ENCODE results near the gene ABCF1. TPM values are rescaled to one million over a fixed set of nuclear protein-coding genes. Genes with fewer than 3 reads are reported as not detected.

The ABCF1 gene
- total RNA-seq, 1 donor from 2014 or later = 85.2 TPM

- intact Hi-C loops (cut with micrococcal nuclease) = no loop called here
Measured at GRCh38 chr6:30599625-30600324, 28.5 kb downstream of the ABCF1 start.

- intact Hi-C loops (cut with micrococcal nuclease) = no loop called here
Measured at GRCh38 chr6:30600451-30600961, 29.3 kb downstream of the ABCF1 start.

- intact Hi-C loops (cut with micrococcal nuclease) = no loop called here
Measured at GRCh38 chr6:30601436-30601814, 30.2 kb downstream of the ABCF1 start.

GRCh38 chr6:30601815-30602641 is 30.8 kb downstream of the ABCF1 start:
- intact Hi-C loops (cut with micrococcal nuclease) = no loop called here

- intact Hi-C loops (cut with micrococcal nuclease) = no loop called here
Measured at GRCh38 chr6:30603961-30604360, 32.7 kb downstream of the ABCF1 start.

- intact Hi-C loops (cut with micrococcal nuclease) = loop anchor here (10.0 kb wide), 1 partner anchor 285 kb away; the partner anchor contains the start of gene TRIM39
Measured at GRCh38 chr6:30610065-30610464, 38.8 kb downstream of the ABCF1 start.

GRCh38 chr6:30611150-30611855 is 40.1 kb downstream of the ABCF1 start:
- intact Hi-C loops (cut with micrococcal nuclease) = loop anchor here (10.0 kb wide), 1 partner anchor 287 kb away; the partner anchor contains the start of gene TRIM39

- intact Hi-C loops (cut with micrococcal nuclease) = loop anchor here (10.0 kb wide), 1 partner anchor 287 kb away; the partner anchor contains the start of gene TRIM39
Measured at GRCh38 chr6:30611856-30612194, 40.6 kb downstream of the ABCF1 start.

GRCh38 chr6:30612213-30612612 is 41.0 kb downstream of the ABCF1 start:
- intact Hi-C loops (cut with micrococcal nuclease) = loop anchor here (10.0 kb wide), 1 partner anchor 287 kb away; the partner anchor contains the start of gene TRIM39

- intact Hi-C loops (cut with micrococcal nuclease) = loop anchor here (10.0 kb wide), 1 partner anchor 288 kb away; the partner anchor contains the start of gene TRIM39
Measured at GRCh38 chr6:30612687-30613248, 41.5 kb downstream of the ABCF1 start.

GRCh38 chr6:30613251-30614043 is 42.2 kb downstream of the ABCF1 start:
- intact Hi-C loops (cut with micrococcal nuclease) = loop anchor here (10.0 kb wide), 1 partner anchor 289 kb away; the partner anchor contains the start of gene TRIM39

- intact Hi-C loops (cut with micrococcal nuclease) = loop anchor here (10.0 kb wide), 1 partner anchor 289 kb away; the partner anchor contains the start of gene TRIM39
Measured at GRCh38 chr6:30614044-30614842, 43.0 kb downstream of the ABCF1 start.

GRCh38 chr6:30614843-30615218 is 43.6 kb downstream of the ABCF1 start:
- intact Hi-C loops (cut with micrococcal nuclease) = loop anchor here (10.0 kb wide), 1 partner anchor 290 kb away; the partner anchor contains the start of gene TRIM39

- intact Hi-C loops (cut with micrococcal nuclease) = loop anchor here (10.0 kb wide), 1 partner anchor 291 kb away; the partner anchor contains the start of gene TRIM39
Measured at GRCh38 chr6:30615219-30615957, 44.1 kb downstream of the ABCF1 start.

GRCh38 chr6:30615958-30616810 is 44.9 kb downstream of the ABCF1 start:
- intact Hi-C loops (cut with micrococcal nuclease) = loop anchor here (2.0 to 10.0 kb wide), 3 partner anchors 57 to 291 kb away; partner anchors contain the start of genes DHX16 and TRIM39

GRCh38 chr6:30616811-30617564 is 45.7 kb downstream of the ABCF1 start, which contains the start of gene PPP1R10:
Gene PPP1R10, minus strand, starts transcription at chr6:30617243. Its CDS starts 7,299 bp downstream, at chr6:30609944.
- intact Hi-C loops (cut with micrococcal nuclease) = loop anchor here (1.0 to 10.0 kb wide), 9 partner anchors 9 to 292 kb away; partner anchors contain the start of genes ABCF1, ATAT1, C6orf136 and DHX16
